ENCODE measurements around the gene CLPTM1L.

- TF ChIP-seq, protein P1, sequence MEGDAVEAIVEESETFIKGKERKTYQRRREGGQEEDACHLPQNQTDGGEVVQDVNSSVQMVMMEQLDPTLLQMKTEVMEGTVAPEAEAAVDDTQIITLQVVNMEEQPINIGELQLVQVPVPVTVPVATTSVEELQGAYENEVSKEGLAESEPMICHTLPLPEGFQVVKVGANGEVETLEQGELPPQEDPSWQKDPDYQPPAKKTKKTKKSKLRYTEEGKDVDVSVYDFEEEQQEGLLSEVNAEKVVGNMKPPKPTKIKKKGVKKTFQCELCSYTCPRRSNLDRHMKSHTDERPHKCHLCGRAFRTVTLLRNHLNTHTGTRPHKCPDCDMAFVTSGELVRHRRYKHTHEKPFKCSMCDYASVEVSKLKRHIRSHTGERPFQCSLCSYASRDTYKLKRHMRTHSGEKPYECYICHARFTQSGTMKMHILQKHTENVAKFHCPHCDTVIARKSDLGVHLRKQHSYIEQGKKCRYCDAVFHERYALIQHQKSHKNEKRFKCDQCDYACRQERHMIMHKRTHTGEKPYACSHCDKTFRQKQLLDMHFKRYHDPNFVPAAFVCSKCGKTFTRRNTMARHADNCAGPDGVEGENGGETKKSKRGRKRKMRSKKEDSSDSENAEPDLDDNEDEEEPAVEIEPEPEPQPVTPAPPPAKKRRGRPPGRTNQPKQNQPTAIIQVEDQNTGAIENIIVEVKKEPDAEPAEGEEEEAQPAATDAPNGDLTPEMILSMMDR (IDR thresholded peaks at IDR 0.05): no peak
- TF ChIP-seq POLR2A (IDR thresholded peaks at IDR 0.05): no peak
Observed at GRCh38 chr5:1294835-1295649, 49.9 kb downstream of the CLPTM1L start, which contains the start of gene TERT.

All from stomach (tissue), 4 donors.